T1000 (cell line): ENCODE measurements around the gene FOXC2.

ENCODE experiments used
- DNase-seq: peaks from one replicate; lab custom pipeline; 2025; ENCODE audit warnings: mixed read lengths; lab: John Stamatoyannopoulos, UW

The FOXC2 gene

GRCh38 chr16:86556576-86556975 lies 10.1 kb upstream of the FOXC2 start:
- DNase-seq: no peak

DNA sequence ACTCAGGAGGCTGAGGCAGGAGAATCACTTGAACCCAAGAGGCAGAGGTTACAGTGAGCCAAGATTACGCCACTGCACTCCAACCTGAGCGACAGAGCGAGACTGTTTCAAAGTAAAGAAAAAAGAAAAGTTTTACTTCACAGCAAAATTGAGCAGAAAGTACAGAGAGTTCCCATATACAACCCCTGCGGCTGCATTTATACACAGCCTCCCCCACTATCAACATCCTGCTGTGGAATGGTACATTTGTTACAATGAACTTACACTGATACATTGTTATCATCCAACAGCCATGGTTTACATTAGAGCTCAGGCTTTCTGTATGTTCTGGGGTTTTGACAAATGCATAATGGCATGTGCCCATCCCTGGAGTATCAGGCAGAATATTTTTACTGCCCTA lies 9.0 kb upstream of the FOXC2 start:
- no peak for DNase-seq

DNA sequence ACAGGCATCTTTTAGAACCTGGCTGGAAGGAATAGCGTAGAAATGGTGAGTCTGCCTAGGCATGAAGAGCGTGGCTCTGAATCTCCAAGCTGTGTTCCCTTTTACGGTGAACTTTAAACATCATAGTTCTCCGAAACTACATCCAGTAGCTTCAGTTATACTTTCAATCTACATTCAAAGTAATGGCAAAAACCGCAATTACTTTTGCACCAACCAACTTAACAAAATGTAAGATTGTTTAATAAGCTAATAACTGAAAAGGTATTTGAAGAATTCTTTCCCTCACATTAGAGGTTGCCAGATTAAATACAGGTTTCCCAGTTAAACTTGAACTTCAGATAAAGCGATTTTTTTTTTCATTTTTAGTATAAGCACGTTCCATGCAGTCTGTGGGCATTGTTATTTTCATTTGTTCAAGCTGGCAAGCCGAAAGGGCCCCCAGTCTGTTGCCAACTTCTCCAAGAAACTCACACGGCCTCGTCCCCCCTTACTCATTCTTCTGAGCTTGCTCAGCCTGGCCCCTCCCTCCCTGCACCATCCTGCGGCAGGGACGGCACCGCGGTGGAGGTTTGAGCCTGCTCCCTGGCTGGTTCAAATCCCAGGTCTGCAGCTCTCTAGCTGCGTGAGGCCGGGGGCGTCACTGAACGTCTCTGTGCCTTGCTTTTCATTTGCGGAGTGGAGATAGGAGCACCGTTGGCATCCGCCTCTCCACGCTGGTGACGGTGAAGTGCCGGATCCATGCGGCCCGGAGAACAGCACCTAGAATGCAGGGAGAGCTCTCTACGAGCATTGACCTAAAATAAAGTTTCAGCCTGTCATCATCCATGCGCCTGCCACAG lies 8.1 kb upstream of the FOXC2 start:
- no peak for DNase-seq

DNA sequence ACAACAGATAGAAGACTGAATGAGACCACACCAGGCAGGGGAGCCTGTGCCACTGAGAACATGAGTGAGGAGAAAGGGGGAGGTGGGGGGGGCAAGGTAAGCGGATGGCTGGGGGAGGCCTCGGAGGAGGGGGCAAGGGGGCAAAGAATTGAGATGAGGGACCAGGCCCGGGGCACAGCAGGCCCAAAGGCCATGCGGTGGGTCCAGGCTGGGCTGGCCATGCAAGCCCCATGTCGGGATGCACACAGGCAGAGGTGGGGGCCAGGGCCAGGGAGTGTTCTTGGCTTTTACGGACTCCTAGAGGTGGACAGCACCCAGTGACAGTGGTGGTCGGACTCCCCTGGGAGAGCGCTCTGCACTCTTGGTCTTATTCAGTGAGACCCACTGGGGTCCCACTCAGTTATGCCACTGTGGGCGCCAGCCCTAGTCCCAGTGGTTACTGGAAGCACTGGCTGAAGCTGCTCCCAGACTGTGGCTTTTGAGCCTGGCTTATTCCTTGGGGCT lies 6.8 kb upstream of the FOXC2 start:
- no peak for DNase-seq

DNA sequence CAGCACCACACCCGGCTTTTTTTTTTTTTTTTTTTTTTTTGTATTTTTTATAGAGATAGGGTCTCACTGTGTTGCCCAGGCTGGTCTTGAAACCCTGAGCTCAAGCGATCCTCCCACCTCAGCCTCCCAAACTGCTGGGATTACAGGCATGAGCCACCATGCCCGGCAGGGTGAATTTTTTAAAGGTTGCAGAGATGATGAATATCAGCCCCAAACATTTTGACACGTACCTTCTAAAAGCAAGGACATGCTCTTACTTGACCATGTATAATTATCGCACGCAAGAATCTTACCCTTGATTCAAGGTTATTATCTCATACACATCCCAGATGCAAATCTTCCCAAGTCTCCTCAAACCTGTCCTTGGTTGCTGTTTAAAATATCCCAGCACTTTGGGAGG lies 4.3 kb upstream of the FOXC2 start:
- DNase-seq: no peak

DNA sequence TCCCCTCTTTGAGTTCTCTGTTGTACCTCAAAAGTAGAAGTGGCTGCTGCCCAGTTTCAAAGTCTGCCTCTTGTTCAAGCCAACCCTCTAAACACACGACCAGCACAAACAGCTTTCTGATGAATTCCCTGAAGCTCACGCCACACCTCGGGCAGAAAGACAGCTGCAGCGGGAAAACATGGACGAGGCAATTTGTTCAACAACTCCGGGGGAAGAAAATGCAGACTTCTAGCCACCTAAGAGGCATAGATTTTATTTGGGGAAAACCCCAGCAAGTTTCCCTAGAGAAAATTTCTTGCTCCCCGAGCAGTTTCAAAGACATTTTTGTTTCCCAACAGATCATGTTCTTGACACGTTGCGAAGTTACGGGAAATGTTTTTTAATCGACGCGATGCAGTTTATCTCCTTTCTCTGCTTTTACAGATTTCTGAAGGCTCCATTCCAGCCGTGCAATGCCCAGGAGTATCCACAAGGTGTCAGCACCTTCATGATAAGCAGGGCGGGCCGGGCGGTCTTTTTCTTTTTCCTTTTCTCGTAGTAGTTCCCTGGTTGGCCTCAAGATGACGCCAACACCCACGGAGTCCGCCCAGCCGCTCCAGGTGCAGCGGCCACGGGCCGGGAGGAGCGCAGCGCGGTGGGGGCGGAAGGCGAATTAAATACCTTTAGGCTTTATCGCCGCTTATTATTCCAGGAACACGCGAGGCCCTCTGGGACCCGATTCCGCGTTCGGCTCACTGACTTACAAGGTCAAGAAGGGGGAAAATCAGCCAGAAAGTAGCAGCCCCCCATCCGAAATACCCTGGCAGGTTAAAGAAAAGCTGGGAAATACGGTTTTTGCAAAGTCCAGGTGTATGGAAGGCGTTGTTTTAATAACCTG lies 2.9 kb upstream of the FOXC2 start:
- peak; percentile 75 for DNase-seq

- DNase-seq: no peak
These were observed 1.4 kb upstream of the FOXC2 start for GRCh38 chr16:86565181-86565631.

DNA sequence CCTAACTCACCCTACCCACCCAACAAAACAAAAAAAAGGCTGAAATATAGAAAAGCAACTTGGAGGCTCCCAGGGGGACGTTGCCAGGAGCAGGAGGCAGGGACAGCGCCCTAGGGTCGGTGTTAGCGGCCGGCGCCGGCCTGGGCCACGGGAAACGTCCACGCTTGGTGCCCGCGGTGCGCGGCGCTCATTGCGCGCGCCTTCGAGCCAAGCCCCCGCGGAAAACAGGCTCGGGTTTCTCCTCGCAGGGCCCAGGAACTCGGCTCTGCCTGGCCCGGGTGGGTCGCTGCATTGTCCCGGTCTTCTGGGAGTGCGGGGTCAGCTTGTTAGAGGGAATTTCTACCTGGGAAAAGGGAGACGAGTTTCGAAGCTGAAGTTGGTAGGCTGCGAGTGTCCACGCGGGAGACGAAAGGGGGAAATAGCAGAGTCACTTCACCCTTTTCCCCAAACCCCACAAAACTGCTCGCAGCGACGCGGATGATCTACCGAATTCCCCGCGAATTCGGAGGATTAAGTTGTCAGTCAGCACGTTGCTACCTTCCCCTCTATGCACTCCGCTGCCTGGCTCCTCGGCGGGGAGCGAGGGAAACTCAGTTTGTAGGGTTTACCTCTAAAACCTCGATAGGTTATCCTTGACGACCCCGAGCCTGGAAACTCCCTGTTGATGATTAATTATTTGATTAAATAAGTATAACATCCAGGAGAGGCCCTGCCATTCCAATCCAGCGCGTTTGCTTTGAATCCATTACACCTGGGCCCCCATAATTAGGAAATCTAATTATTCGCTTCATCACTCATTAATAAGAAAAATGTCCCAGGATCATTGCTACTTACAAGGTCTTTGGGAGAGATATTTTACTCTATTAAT lies 751 bp upstream of the FOXC2 start:
- DNase-seq: no peak

DNA sequence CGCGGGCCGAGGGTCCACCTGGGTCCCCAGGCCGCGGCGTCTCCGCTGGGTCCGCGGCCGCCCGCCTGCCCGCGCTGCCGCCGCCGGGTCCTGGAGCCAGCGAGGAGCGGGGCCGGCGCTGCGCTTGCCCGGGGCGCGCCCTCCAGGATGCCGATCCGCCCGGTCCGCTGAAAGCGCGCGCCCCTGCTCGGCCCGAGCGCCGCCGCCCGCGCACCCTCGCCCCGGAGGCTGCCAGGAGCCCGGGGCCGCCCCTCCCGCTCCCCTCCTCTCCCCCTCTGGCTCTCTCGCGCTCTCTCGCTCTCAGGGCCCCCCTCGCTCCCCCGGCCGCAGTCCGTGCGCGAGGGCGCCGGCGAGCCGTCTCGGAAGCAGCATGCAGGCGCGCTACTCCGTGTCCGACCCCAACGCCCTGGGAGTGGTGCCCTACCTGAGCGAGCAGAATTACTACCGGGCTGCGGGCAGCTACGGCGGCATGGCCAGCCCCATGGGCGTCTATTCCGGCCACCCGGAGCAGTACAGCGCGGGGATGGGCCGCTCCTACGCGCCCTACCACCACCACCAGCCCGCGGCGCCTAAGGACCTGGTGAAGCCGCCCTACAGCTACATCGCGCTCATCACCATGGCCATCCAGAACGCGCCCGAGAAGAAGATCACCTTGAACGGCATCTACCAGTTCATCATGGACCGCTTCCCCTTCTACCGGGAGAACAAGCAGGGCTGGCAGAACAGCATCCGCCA lies 504 bp downstream of the FOXC2 start:
- peak; percentile 64 for DNase-seq

- DNase-seq: no peak
These were observed 1.3 kb downstream of the FOXC2 start for GRCh38 chr16:86567701-86568581.

DNA sequence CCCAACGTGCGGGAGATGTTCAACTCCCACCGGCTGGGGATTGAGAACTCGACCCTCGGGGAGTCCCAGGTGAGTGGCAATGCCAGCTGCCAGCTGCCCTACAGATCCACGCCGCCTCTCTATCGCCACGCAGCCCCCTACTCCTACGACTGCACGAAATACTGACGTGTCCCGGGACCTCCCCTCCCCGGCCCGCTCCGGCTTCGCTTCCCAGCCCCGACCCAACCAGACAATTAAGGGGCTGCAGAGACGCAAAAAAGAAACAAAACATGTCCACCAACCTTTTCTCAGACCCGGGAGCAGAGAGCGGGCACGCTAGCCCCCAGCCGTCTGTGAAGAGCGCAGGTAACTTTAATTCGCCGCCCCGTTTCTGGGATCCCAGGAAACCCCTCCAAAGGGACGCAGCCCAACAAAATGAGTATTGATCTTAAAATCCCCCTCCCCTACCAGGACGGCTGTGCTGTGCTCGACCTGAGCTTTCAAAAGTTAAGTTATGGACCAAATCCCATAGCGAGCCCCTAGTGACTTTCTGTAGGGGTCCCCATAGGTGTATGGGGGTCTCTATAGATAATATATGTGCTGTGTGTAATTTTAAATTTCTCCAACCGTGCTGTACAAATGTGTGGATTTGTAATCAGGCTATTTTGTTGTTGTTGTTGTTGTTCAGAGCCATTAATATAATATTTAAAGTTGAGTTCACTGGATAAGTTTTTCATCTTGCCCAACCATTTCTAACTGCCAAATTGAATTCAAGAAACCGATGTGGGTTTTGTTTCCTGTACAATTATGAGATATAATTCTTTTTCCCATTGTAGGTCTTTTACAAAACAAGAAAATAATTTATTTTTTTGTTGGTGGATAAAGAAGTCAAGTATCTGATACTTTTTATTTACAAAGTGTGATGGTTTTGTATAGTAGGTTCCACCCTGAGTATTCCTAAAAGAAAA lies 2.3 kb downstream of the FOXC2 start:
- no peak for DNase-seq

DNA sequence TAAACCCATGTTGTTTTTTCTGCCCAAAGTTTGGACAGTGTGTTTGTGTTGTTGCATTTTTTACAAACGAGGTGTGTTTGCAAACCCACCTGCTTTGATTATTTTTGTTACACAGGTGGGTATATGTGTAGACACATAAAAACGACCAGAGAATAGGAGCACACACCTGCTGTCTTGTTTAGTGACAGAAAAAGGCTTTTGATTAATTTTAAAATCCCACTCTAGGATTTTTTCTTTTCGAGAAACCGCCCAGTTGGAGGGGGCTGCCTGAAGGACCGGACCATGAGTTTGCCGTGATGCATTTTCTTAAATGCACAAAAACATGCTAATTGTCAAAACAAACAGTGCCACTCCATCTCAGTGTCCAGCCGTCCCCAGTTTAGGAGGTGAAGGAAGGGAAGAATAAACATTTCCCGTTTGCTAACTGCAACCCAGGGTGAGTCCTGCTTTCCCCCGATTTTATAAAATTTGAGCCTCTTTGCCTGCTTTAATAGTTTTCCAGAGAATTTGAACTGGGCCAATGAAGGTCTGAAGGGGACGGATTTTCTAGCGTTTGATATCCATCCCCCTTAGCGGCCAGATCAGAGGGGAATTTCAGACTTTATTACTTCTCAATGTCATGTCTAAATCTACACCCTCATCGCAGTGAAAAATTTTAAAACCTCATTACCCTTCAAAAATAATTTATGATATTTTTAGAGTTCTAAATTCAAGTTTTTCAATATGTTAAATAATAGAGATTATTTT lies 3.2 kb downstream of the FOXC2 start:
- DNase-seq: no peak

GRCh38 chr16:86570558-86571529 lies 4.2 kb downstream of the FOXC2 start:
- DNase-seq: no peak

DNA sequence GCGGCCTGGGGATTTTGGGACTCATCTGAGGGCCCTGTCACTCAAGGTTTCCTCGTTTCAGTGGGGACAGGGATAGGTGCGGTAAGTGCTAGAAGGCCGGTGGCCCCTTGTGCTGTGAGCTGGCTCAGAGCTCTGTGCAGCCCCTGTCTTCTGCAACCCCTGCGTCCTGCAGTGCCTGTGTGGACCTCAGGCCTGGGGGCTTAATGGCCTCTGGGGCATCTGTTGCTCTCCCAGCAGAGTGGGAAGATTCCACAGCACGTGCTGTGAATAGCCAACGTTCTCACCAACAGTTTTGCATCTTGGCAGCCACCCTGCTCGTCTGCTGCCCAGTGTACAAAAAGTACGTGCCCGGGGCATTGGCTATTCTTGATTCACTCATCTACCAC lies 4.9 kb downstream of the FOXC2 start:
- DNase-seq: no peak

DNA sequence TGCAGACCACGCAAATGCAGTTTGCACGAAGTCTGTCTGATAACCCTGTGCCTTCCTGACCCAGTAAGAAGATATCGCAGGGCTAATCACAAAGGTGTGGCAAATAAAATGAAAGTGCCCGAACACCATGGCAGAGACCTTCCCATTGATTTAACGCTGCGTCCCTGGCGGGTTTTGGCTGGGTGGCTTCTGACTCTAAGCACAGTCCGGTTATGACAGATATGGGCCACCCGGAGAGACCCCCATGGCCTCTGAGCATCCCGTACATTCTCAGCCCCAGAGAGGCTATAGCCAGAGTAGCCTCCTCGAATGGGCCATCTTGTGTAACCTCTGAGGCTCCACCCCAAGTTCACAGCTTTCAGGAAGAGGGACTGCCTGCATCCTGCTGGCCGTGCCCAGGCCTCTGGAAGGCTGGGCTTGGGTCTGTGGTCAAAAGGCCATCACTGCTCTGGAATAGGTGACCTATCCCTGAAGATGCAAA lies 5.5 kb downstream of the FOXC2 start:
- DNase-seq: no peak

GRCh38 chr16:86572606-86573005 lies 6.0 kb downstream of the FOXC2 start:
- DNase-seq: no peak

DNA sequence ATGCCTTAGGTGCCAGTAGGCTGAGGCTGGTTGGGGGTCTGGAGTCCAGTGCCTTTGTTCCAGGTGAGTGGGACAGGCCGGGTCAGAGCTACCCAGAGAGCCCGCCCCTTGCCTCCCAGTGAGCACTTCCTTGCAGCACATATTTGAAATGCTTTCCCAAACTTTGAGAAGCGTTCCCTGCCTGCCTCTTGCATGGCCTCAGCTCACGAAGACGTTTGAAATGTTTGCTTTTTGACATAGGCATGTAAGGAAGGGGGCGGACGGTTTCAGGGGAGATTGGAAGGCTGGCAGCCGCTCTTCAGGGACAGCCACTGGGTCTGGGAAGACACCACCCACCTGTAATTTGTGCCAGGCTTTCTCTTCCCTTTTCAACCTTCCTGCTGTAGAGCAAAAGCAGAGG lies 6.6 kb downstream of the FOXC2 start:
- DNase-seq: no peak
